HepG2 (cell line): Measurements from ENCODE around the gene HHATL. TPM values are rescaled to one million over a fixed set of nuclear protein-coding genes. Genes with fewer than 3 reads are reported as not detected.

Experiments used
- ATAC-seq: fragments of 200-7000 bp; cut with Tn5 transposase; 3 replicates; pipeline ENCODE4 v1.9.1; 2020; ENCODE audit warnings: mild to moderate bottlenecking, moderate library complexity
- BruUV-seq: library from RNA; stranded (reverse); fragments of 400-500 nt; replicated peaks from 2 replicates; lab custom pipeline; 2021; lab: Mats Ljungman, UMichigan
- CTCF ChIA-PET: fragments of 300-600 bp; formaldehyde crosslinking; extraction: SDS; loops from one replicate; lab custom pipeline; 2021; ENCODE audit warnings: low total read pairs, inconsistent platforms, low intra/inter-chr PET ratio; lab: Yijun Ruan, JAX
- POLR2A ChIA-PET: fragments of 350-600 bp; sonication (Branson Sonifier 250); formaldehyde crosslinking; loops from one replicate; lab custom pipeline; 2020; ENCODE audit warnings: antibody characterized with exemption, inconsistent platforms; lab: Yijun Ruan, JAX
- DNase-seq: peaks from one replicate; pipeline ENCODE4 v3.0.0-alpha.2; 2015; ENCODE audit warnings: low spot score
- FAIRE-seq: peaks from 3 replicates; lab custom pipeline; 2011; peaks lifted over from hg19 to GRCh38; lab: Jason Lieb, UNC
- H2AFZ ChIP-seq: one replicate; pipeline ENCODE4 v1.6.1; 2011; ENCODE audit warnings: low read length, inconsistent platforms
- H3K27ac ChIP-seq: fragments of 300-600 bp; 3 replicates; pipeline ENCODE4 v1.8.0; 2011; ENCODE audit warnings: mixed run types, mild to moderate bottlenecking, mixed read lengths, low read length, inconsistent platforms; ENCODE audit not compliant: insufficient read depth; ENCODE audit errors: extremely low read length
- H3K27me3 ChIP-seq, 2 experiments: fragments of 200-600 bp in 1 of 2; 2 replicates in 1 of 2; 3 replicates in 1 of 2; pipeline versions ENCODE4 v1.6.0 to v1.8.0; 2011; ENCODE audit warnings: low read length in 2 of 2, mild to moderate bottlenecking in 2 of 2, moderate library complexity in 2 of 2, inconsistent platforms in 1 of 2; ENCODE audit not compliant: insufficient read depth in 2 of 2, control insufficient read depth in 1 of 2
- H3K36me3 ChIP-seq, 2 experiments: fragments of 200-600 bp in 1 of 2; replicated peaks in 1 of 2; 2 replicates in 1 of 2; 3 replicates in 1 of 2; pipeline versions ENCODE4 v1.5.1 to v1.8.0; 2011; ENCODE audit warnings: low read length in 2 of 2, inconsistent platforms in 1 of 2; ENCODE audit not compliant: insufficient read depth in 2 of 2, control insufficient read depth in 1 of 2
- H3K4me1 ChIP-seq: 2 replicates; pipeline ENCODE4 v1.5.1; 2012; ENCODE audit warnings: low read length, inconsistent platforms; ENCODE audit not compliant: insufficient read depth
- H3K4me2 ChIP-seq: 2 replicates; pipeline ENCODE4 v1.6.0; 2011; ENCODE audit warnings: low read depth, low read length, inconsistent platforms
- H3K4me3 ChIP-seq, 3 experiments: fragments of 200-600 bp in 1 of 3; sonication (generic), shearing (Covaris generic) in 1 of 3; replicated peaks in 1 of 3; 2 replicates each; pipeline ENCODE4 v1.5.1; 2011 to 2016; ENCODE audit warnings: low read length in 3 of 3, inconsistent platforms in 2 of 3, low read depth in 2 of 3, mild to moderate bottlenecking in 2 of 3, control low read depth in 1 of 3, mixed read lengths in 1 of 3; ENCODE audit not compliant: insufficient read depth in 1 of 3
- H3K79me2 ChIP-seq: one replicate; pipeline ENCODE4 v1.6.1; 2011; ENCODE audit warnings: low read length, inconsistent platforms; ENCODE audit not compliant: insufficient read depth
- H3K9ac ChIP-seq: 2 replicates; pipeline ENCODE4 v1.6.0; 2011; ENCODE audit warnings: mild to moderate bottlenecking, low read depth, low read length, inconsistent platforms; ENCODE audit not compliant: insufficient read depth
- H3K9me3 ChIP-seq: 2 replicates; pipeline ENCODE4 v1.5.1; 2012; ENCODE audit warnings: mild to moderate bottlenecking, low read length
- H4K20me1 ChIP-seq: 2 replicates; pipeline ENCODE4 v1.6.0; 2011; ENCODE audit warnings: inconsistent platforms, mild to moderate bottlenecking, low read length, moderate library complexity; ENCODE audit not compliant: insufficient read depth
- ATF7 ChIP-seq, 2 experiments: fragments of 450-650 bp in 1 of 2; sonication (generic) in 1 of 2; formaldehyde crosslinking in 1 of 2; IDR thresholded peaks; 2 replicates each; pipeline versions ENCODE4 v1.4.0 to v1.6.1; 2016 to 2020; ENCODE audit warnings: antibody characterized with exemption in 1 of 2, mild to moderate bottlenecking in 1 of 2, missing genetic modification reagents in 1 of 2
- GATAD2A ChIP-seq: IDR thresholded peaks from 2 replicates; pipeline ENCODE4 v1.6.1; 2016
- RFX1 ChIP-seq: fragments of 450-650 bp; IDR thresholded peaks from 2 replicates; pipeline ENCODE4 v1.6.1; 2017
- ZNF235 ChIP-seq: sonication (generic); formaldehyde crosslinking; IDR thresholded peaks from 2 replicates; pipeline ENCODE4 v1.8.1; 2023; ENCODE audit warnings: mild to moderate bottlenecking, missing genetic modification reagents, borderline replicate concordance
- ZNF407 ChIP-seq: sonication (generic); formaldehyde crosslinking; IDR thresholded peaks from one replicate; pipeline ENCODE4 v1.5.1; 2020; ENCODE audit warnings: mild to moderate bottlenecking, missing genetic modification reagents; ENCODE audit errors: not compliant biosample characterization
- WGBS: methylation state at CpG from one replicate; pipeline ENCODE4 v1.1.6; 2017; ENCODE audit warnings: low lambda C conversion rate; 5-methylcytosine and 5-hydroxymethylcytosine counted together
- in situ Hi-C: cut with HindIII; loops from 2 replicates; pipeline ENCODE4 v1.10.0; 2017; ENCODE audit warnings: low pct_unique_long_range_greater_than_20kb; ENCODE audit not compliant: extremely low pct_ligation_motif_present
- intact Hi-C: fragments of 100-400 bp; cut with micrococcal nuclease; formaldehyde crosslinking; loops from one replicate; pipeline ENCODE4 v1.10.0; 2022; ENCODE audit not compliant: unreplicated experiment
- polyA plus RNA-seq, 8 experiments: library from polyadenylated mRNA; depleted of rRNA in 3 of 8; stranded (reverse) in 7 of 8; unstranded in 1 of 8; fragments of >200 nt; fragmentation: Illumina TruSeq in 4 of 8; extraction: Trizol in 4 of 8; gene quantifications; 2 replicates each; pipeline versions ENCODE4 v1.2.1 to v1.2.3, GENCODE V29; 2011 to 2016; ENCODE audit warnings: low read depth in 4 of 8, missing spikeins in 1 of 8, mixed read lengths in 1 of 8; ENCODE audit not compliant: insufficient read depth in 1 of 8
- total RNA-seq, 5 experiments: library from RNA; depleted of rRNA; stranded (reverse); fragments of >200 nt; fragmentation: Illumina TruSeq; extraction: Trizol; gene quantifications; 2 replicates each; pipeline ENCODE4 v1.2.3, GENCODE V29; 2016; ENCODE audit warnings: low read depth in 1 of 5

HHATL gene
- total and polyA plus RNA-seq, 2 of the 13 experiments (the other 11 are each of a cell fraction or from before 2014, with no cell fraction given): 0.26 TPM; not detected in 1

- H3K27ac ChIP-seq: no peak overlapping the region
- no peaks in the 10 kb centered on the region for H3K9me3 ChIP-seq
- H3K79me2 ChIP-seq: no peaks in the 10 kb centered on the region
- H3K4me2 ChIP-seq: no peak overlapping the region
- intact Hi-C loops: no loop called here
- H3K36me3 ChIP-seq: no peaks in the 10 kb centered on the region
- H4K20me1 ChIP-seq: no peaks in the 10 kb centered on the region
- in situ Hi-C loops: no loop called here
- H3K9ac ChIP-seq: no peak overlapping the region
- ChIA-PET CTCF (no interaction called here), POLR2A (no interaction called here)
- BruUV-seq: no TSS peak
- FAIRE-seq (no peak), ATAC-seq (no peak), DNase-seq (no peak)
- WGBS: 12% methylated on average over 7 of the region's 7 CpGs
- no peak overlapping the region for H3K4me3 ChIP-seq
- TF ChIP-seq GATAD2A (CRISPR knock-in tag) (no peak), RFX1 (no peak), ZNF235 (no peak), ATF7 (IDR thresholded peaks at IDR 0.05) (no peak), ATF7 (CRISPR knock-in tag; IDR thresholded peaks at IDR 0.05) (no peak), ZNF407 (CRISPR knock-in tag) (no peak)
- H3K27me3 ChIP-seq: peaks cover 2 to 47% of the 10 kb centered on the region in 2 experiments; a peak in 4 of 5 replicates
- H3K4me1 ChIP-seq: no peaks in the 10 kb centered on the region
- H2AFZ ChIP-seq: no peak overlapping the region
Observed at GRCh38 chr3:42690191-42690590, 12.4 kb downstream of the HHATL start.
